SH-SY5Y (cell line): ENCODE measurements around the gene HPS3.

Source experiments
- GATA2 ChIP-seq: IDR thresholded peaks from 2 replicates; pipeline ENCODE4 v1.6.1; 2011; ENCODE audit warnings: mild to moderate bottlenecking, low read depth, low read length
- GATA3 ChIP-seq: IDR thresholded peaks from 2 replicates; pipeline ENCODE4 v1.6.1; 2011; ENCODE audit warnings: low read depth, mild to moderate bottlenecking, low read length, moderate library complexity

GRCh38 chr3:149119466-149119865, 10.0 kb upstream of the HPS3 start:
- TF ChIP-seq GATA2 (no peak), GATA3 (no peak)
